ENCODE results near the gene SAMD11.
"Not testable (repeated sequence)": the region's sequence is repeated elsewhere in the genome, so short reads cannot be mapped to it uniquely, and the experiment has no call there.

Gene SAMD11

GRCh38 chr1:966135-966703 is 42.5 kb downstream of the SAMD11 start, which contains the start of gene PLEKHN1:
Gene PLEKHN1, plus strand, starts transcription at chr1:966482. Its CDS starts 50 bp downstream, at chr1:966532.
- peak; percentile 46 to 67 for DNase-seq

DNA sequence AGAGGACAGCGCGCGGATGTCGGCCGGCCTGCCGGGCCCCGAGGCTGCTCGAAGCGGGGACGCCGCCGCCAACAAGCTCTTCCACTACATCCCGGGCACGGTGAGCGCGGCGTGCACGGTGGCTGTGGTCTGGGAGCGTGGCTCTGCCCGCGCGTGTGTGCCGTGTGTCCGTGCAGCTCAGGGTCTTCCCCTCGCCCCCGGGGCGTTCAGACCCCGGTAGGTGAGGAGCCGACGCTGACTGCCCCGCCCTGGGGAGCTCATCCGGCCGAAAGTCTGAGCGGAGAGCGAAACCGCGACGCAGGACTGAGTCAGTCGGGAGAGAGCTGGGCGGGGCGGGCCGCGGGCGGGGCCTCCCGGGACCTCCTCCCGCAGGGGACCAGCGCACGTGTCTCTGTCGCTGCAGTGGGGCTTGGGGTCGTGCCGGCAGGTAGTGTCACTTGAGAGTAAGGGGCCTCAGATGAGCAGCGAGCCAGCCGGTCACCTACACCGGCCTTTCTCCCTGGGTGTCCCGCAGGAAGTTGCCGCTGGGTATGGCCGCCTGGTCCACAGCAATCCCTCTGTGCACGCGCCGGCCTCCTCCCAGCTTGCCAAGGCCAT is 43.1 kb downstream of the SAMD11 start:
- peak in 1 of 2 experiments; percentile 52 for DNase-seq

- no peak for DNase-seq
Observed at GRCh38 chr1:967466-968343, 44.0 kb downstream of the SAMD11 start.

- DNase-seq: no peak
Observed at GRCh38 chr1:969260-969855, 45.6 kb downstream of the SAMD11 start.

DNA sequence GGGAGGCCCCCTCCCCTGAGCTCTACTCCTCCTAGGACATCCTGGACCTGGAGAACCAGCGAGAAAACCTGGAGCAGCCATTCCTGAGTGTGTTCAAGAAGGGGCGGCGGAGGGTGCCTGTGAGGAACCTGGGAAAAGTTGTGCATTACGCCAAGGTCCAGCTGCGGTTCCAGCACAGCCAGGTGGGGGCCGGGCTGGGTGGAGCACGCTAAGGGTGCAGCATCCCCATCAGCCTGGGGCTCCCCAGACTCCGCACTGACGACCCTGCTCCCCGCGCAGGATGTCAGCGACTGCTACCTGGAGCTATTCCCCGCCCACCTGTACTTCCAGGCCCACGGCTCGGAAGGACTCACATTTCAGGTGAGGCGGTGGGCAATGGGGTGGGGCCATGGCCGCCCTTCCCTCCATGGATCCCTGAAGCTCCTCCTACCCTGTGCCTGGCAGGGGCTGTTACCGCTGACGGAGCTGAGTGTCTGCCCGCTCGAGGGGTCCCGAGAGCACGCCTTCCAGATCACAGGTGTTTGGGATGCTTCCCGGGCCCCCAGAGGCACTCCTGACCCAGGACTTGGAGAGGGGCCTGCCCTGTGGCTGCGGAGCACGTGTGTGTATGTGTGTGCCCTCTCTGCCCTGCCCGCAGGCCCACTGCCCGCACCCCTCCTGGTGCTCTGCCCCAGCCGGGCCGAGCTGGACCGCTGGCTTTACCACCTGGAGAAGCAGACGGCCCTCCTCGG is 46.7 kb downstream of the SAMD11 start:
- no peak for DNase-seq

GRCh38 chr1:970973-971730 is 47.4 kb downstream of the SAMD11 start:
- DNase-seq: no peak

DNA sequence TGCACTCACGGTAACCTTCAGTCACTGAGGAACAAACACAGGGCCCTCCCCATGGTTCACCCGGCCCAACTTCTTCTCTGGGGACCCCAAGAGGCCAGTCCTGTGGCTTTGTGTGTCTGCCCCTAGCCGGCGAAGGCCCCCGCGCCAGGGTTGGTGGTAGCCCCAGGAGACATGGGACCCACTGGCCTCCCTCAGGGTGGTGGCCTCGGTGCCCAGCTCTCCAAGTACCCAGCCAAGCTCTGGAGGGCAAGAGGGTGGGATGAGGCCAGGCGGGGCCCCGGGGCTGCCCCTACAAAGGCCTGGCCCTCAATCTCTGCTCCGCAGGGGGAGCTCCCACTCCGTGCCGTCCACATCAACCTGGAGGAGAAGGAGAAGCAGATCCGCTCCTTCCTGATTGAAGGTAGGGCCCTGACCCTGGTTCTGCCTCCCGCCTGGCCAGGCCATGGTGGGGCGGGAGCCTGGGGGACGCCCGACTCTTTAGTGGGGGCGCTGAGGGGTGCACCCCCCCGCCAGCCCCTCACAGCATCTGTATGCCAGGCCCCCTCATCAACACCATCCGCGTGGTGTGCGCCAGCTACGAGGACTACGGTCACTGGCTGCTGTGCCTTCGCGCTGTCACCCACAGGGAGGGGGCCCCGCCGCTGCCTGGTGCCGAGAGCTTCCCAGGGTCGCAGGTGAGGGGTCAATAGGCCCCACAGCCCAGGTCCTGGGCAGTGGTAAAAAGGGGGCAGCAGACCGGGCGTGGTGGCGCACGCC is 48.2 kb downstream of the SAMD11 start:
- no peak for DNase-seq

DNA sequence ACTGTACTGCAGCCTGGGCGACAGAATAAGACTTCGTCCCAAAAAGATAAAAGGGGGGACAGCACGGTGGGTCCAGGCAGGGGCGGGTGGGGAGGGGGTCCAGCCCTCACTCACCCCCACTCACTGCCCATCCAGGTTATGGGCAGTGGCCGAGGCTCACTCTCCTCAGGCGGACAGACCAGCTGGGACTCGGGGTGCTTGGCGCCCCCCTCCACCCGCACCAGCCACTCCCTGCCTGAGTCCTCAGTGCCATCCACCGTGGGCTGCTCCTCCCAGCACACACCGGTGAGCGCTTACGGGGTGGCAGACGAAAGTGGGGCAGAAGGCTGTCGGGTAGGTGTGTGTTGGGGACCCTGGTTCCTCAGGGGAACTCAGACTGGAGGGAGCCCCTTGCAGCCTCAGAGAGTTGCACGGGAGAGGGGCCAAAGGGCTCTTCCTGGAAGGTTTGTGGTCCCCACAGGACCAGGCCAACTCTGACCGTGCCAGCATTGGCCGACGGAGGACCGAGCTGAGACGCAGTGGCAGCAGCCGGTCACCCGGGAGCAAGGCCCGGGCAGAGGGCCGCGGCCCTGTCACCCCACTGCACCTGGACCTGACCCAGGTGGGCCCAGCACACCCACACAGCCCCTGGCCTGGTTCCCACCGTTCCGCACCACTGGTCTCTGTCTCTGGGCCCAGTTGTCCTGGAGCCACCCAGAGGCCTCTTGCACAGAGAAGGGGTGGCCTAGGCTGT is 49.2 kb downstream of the SAMD11 start:
- DNase-seq: no peak

DNA sequence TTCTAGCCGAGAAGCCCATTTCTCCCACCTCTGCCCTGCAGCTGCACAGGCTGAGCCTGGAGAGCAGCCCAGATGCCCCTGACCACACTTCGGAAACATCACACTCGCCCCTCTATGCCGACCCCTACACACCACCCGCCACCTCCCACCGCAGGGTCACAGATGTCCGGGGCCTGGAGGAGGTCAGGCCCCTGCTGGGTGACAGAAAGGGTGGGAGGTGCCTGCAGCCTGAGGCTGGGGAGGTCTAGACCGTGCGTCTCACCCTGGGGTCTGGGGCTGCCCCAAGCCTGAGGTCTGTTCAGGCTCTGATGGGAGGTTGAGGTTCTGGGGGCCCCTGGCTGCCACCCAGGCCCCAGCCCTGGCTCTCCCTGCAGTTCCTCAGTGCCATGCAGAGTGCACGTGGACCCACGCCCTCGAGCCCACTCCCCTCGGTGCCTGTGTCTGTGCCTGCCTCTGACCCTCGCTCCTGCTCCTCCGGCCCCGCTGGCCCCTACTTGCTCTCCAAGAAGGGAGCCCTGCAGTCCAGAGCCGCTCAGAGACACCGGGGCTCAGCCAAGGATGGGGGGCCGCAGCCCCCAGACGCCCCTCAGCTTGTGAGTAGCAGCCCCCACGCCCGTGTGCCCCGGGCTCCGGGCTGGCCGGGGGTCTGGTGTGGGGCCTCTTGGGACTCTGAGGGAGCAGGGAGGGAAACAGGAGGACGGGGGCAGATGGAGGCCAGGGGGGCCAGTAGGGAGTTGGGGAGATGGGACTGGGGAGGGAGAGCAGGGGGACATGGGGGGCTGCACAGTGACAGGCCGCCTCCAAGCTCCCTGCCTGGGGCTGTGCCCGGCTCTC is 50.0 kb downstream of the SAMD11 start:
- no peak for DNase-seq

DNA sequence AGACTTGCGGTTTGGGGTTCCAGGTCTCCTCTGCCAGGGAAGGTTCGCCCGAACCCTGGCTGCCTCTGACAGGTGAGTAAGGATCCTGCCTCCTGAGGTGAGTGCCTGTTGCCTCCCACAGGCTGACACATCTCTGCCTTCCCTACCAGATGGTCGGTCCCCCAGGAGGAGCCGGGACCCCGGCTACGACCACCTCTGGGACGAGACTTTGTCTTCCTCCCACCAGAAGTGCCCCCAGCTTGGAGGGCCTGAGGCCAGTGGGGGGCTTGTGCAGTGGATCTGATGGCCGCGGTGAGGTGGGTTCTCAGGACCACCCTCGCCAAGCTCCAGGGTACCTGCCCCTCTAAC is 50.5 kb downstream of the SAMD11 start:
- no peak for DNase-seq

GRCh38 chr1:974687-975328 is 51.1 kb downstream of the SAMD11 start:
- no peak for DNase-seq

GRCh38 chr1:975365-975764 is 51.6 kb downstream of the SAMD11 start:
- DNase-seq: no peak

DNA sequence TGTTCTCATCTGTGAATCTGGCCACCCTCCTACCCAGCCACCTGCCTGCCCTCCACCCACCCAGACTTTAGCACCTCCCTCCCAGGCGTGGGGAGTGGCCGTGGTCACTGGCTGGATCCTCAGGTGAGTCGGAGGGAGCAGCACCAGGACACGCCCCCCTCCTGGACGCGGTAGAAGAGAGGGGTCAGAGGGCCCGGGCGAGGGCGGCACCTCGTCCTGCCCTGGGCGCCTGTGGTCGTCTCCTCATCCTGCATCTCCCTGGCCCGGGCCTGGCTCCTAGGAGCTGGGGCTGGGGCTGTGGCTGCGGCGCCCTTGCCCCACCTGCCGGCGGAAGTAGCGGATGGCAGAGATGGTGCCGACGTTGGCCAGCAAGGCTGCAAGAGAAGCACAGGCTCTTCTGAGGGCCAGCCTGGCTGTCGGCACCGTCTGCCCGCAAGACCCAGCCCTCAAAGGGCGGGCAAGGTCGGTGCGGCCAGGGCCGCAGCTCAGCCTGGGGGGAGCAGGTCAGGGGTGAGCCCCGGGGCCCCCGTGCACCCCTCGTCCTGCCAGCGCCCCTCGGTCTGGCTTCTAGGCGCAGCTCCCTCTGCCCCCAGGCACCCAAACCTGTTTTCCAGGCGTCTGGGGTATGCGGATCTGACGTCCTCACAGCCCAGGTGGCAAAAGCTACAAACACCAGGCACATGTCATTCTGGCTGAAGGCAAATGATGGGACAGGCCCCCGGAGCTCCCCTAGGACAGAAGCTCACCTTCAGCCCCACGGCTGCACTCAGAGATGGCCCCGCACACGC is 52.4 kb downstream of the SAMD11 start:
- DNase-seq: peak; percentile 35 to 62

DNA sequence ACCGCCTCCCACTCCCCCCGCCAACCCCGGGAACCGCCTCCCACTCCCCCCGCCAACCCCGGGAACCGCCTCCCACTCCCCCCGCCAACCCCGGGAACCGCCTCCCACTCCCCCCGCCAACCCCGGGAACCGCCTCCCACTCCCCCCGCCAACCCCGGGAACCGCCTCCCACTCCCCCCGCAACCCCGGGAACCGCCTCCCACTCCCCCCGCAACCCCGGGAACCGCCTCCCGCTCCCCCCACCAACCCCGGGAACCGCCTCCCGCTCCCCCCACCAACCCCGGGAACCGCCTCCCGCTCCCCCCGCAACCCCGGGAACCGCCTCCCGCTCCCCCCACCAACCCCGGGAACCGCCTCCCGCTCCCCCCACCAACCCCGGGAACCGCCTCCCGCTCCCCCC is 53.1 kb downstream of the SAMD11 start:
- DNase-seq: not testable (repeated sequence)

- DNase-seq: peak in 1 of 2 experiments; percentile 10
Observed at GRCh38 chr1:978069-978834, 54.5 kb downstream of the SAMD11 start.

DNA sequence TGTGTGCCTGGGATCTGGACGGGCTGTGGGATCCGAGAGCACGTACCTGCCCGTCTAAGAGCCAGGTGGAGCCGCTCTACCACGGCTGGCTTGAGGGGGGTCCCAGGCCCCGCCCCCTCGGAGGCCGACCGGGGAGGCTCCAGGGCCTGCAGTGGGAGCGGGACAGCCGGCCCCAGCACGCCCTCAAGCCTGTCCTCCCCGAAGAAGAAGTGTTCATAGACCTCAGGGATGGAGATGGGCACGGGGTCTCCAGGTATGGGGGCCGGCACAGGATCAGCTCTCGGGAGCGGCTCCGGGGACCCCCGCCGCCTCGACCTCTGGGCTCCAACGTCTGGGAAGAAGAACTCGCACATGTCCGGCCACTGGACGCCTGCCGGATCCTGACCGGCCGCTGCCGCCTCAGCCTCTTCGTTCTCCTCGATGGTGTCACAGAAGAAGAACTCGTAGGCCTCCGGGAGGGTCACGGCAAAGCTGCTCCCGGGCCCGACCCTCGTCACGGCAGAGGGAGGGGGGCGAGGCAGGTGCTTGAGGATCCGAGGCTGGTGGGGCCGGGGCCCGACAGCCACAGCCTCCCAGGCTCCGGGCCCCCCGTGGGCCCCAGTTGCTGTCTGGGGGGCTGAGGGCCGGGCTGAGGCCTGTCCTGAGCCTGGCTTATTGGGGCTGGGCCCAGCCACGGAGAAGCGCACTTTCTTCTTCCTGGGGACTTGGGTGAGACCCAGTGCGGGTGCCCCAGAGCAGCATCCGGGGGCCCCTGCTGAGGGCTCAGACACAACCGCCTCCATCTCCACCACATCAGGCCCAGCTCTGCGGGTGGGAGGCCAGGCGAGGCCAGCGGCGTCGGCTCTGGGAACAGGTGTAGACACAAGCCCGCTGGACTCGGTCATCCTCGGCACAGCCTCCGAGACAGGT is 55.4 kb downstream of the SAMD11 start:
- no peak for DNase-seq

DNA sequence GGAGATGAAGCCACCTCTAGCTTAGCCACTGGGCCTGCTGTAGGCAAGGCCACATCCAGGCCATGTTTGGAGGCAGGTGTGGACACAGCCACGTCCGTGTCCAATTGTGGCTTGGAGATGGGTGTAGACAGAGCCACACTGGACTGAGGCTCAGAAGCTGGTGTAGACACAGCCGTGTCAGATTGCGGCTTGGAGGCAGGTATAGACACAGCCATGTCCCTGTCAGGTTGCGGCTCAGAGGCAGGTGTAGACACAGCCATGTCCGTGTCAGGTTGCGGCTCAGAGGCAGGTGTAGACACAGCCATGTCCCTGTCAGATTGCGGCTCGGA is 56.0 kb downstream of the SAMD11 start:
- no peak for DNase-seq
